ENCODE data around the gene SYNPO. TPM values are rescaled to one million over a fixed set of nuclear protein-coding genes. Genes with fewer than 3 reads are reported as not detected.
A peak's percentile ranks its signal among the peaks of the same experiment; 100 is the strongest.

The SYNPO gene
- total and polyA plus RNA-seq, 2 donors = 6.8 to 47.2 TPM

- Histone ChIP-seq H3K27ac (ENCODE audit: low read depth) (peak overlapping the region; percentile 58), H3K4me1 (ENCODE audit: insufficient read depth) (no peaks in the 10 kb centered on the region), H3K4me3 (ENCODE audit: low read depth, low read length) (peak overlapping the region; percentile 43), H3K36me3 (ENCODE audit: insufficient read depth) (no peaks in the 10 kb centered on the region)
- no peak for DNase-seq (ENCODE audit: extremely low spot score)
- WGBS = 2% methylated on average over 92 of the region's 99 CpGs
Observed at GRCh38 chr5:150656191-150657132, 16.0 kb downstream of the SYNPO start.

GRCh38 chr5:150658121-150658520 lies 17.7 kb downstream of the SYNPO start:
- H3K36me3 ChIP-seq (ENCODE audit: insufficient read depth) = no peaks in the 10 kb centered on the region
- no peaks in the 10 kb centered on the region for H3K4me1 ChIP-seq (ENCODE audit: insufficient read depth)
- no peak overlapping the region for H3K4me3 ChIP-seq (ENCODE audit: low read depth, low read length)
- no peak for DNase-seq (ENCODE audit: extremely low spot score)
- no peak overlapping the region for H3K27ac ChIP-seq (ENCODE audit: low read depth)
- 96% methylated on average over 4 of the region's 4 CpGs for WGBS

GRCh38 chr5:150658699-150659265 lies 18.3 kb downstream of the SYNPO start:
- Histone ChIP-seq H3K27ac (ENCODE audit: low read depth) (no peak overlapping the region), H3K4me3 (ENCODE audit: low read depth, low read length) (no peak overlapping the region), H3K4me1 (ENCODE audit: insufficient read depth) (no peaks in the 10 kb centered on the region), H3K36me3 (ENCODE audit: insufficient read depth) (no peaks in the 10 kb centered on the region)
- DNase-seq (ENCODE audit: extremely low spot score) = no peak
- WGBS = 77% methylated on average over 3 of the region's 3 CpGs

GRCh38 chr5:150659360-150660107 lies 19.1 kb downstream of the SYNPO start:
- Histone ChIP-seq H3K36me3 (ENCODE audit: insufficient read depth) (no peaks in the 10 kb centered on the region), H3K4me3 (ENCODE audit: low read depth, low read length) (no peak overlapping the region), H3K27ac (ENCODE audit: low read depth) (no peak overlapping the region), H3K4me1 (ENCODE audit: insufficient read depth) (no peaks in the 10 kb centered on the region)
- no peak for DNase-seq (ENCODE audit: extremely low spot score)
- WGBS = 90% methylated on average over 11 of the region's 11 CpGs

GRCh38 chr5:150660108-150660831 lies 19.8 kb downstream of the SYNPO start:
- Histone ChIP-seq H3K27ac (ENCODE audit: low read depth) (peak overlapping the region; percentile 26), H3K4me1 (ENCODE audit: insufficient read depth) (no peaks in the 10 kb centered on the region), H3K36me3 (ENCODE audit: insufficient read depth) (no peaks in the 10 kb centered on the region), H3K4me3 (ENCODE audit: low read depth, low read length) (no peak overlapping the region)
- DNase-seq (ENCODE audit: extremely low spot score) = no peak
- 40% methylated on average over 4 of the region's 4 CpGs for WGBS

GRCh38 chr5:150661086-150661485 lies 20.6 kb downstream of the SYNPO start, which contains the start of gene MYOZ3:
Gene MYOZ3, plus strand, starts transcription at chr5:150661251. Its CDS starts 1,691 bp downstream, at chr5:150662942.
- Histone ChIP-seq H3K4me1 (ENCODE audit: insufficient read depth) (no peaks in the 10 kb centered on the region), H3K36me3 (ENCODE audit: insufficient read depth) (no peaks in the 10 kb centered on the region), H3K4me3 (ENCODE audit: low read depth, low read length) (no peak within 1 kb of the TSS), H3K27ac (ENCODE audit: low read depth) (peak within 1 kb of the TSS; percentile 26)
- 74% methylated on average over 7 of the region's 7 CpGs for WGBS
- DNase-seq (ENCODE audit: extremely low spot score) = no peak

GRCh38 chr5:150661821-150662596 lies 21.5 kb downstream of the SYNPO start:
- no peak for DNase-seq (ENCODE audit: extremely low spot score)
- H3K4me1 ChIP-seq (ENCODE audit: insufficient read depth) = no peaks in the 10 kb centered on the region
- no peak overlapping the region for H3K4me3 ChIP-seq (ENCODE audit: low read depth, low read length)
- no peaks in the 10 kb centered on the region for H3K36me3 ChIP-seq (ENCODE audit: insufficient read depth)
- H3K27ac ChIP-seq (ENCODE audit: low read depth) = no peak overlapping the region
- 88% methylated on average over 10 of the region's 10 CpGs for WGBS

GRCh38 chr5:150662731-150663516 lies 22.5 kb downstream of the SYNPO start:
- H3K4me1 ChIP-seq (ENCODE audit: insufficient read depth) = no peaks in the 10 kb centered on the region
- WGBS = 88% methylated on average over 4 of the region's 4 CpGs
- no peak overlapping the region for H3K27ac ChIP-seq (ENCODE audit: low read depth)
- no peak overlapping the region for H3K4me3 ChIP-seq (ENCODE audit: low read depth, low read length)
- no peaks in the 10 kb centered on the region for H3K36me3 ChIP-seq (ENCODE audit: insufficient read depth)
- no peak for DNase-seq (ENCODE audit: extremely low spot score)

GRCh38 chr5:150663936-150664335 lies 23.5 kb downstream of the SYNPO start:
- 97% methylated on average over 3 of the region's 3 CpGs for WGBS
- Histone ChIP-seq H3K36me3 (ENCODE audit: insufficient read depth) (no peaks in the 10 kb centered on the region), H3K4me1 (ENCODE audit: insufficient read depth) (no peaks in the 10 kb centered on the region), H3K27ac (ENCODE audit: low read depth) (no peak overlapping the region), H3K4me3 (ENCODE audit: low read depth, low read length) (no peak overlapping the region)
- DNase-seq (ENCODE audit: extremely low spot score) = no peak

GRCh38 chr5:150665044-150665443 lies 24.6 kb downstream of the SYNPO start:
- WGBS = 58% methylated on average over 12 of the region's 12 CpGs
- no peak for DNase-seq (ENCODE audit: extremely low spot score)
- Histone ChIP-seq H3K36me3 (ENCODE audit: insufficient read depth) (no peaks in the 10 kb centered on the region), H3K4me3 (ENCODE audit: low read depth, low read length) (no peak overlapping the region), H3K4me1 (ENCODE audit: insufficient read depth) (no peaks in the 10 kb centered on the region), H3K27ac (ENCODE audit: low read depth) (no peak overlapping the region)

- H3K27ac ChIP-seq (ENCODE audit: low read depth) = no peak overlapping the region
- DNase-seq (ENCODE audit: extremely low spot score) = no peak
- H3K4me3 ChIP-seq (ENCODE audit: low read depth, low read length) = no peak overlapping the region
- H3K36me3 ChIP-seq (ENCODE audit: insufficient read depth) = no peaks in the 10 kb centered on the region
- 74% methylated on average over 14 of the region's 14 CpGs for WGBS
- no peaks in the 10 kb centered on the region for H3K4me1 ChIP-seq (ENCODE audit: insufficient read depth)
Observed at GRCh38 chr5:150670275-150670947, 30.0 kb downstream of the SYNPO start.

GRCh38 chr5:150670948-150671310 lies 30.5 kb downstream of the SYNPO start:
- WGBS = 44% methylated on average over 2 of the region's 2 CpGs
- Histone ChIP-seq H3K4me3 (ENCODE audit: low read depth, low read length) (no peak overlapping the region), H3K36me3 (ENCODE audit: insufficient read depth) (no peaks in the 10 kb centered on the region), H3K27ac (ENCODE audit: low read depth) (no peak overlapping the region), H3K4me1 (ENCODE audit: insufficient read depth) (no peaks in the 10 kb centered on the region)
- DNase-seq (ENCODE audit: extremely low spot score) = no peak

Measured in urinary bladder (tissue), 4 donors.